ENCODE measurements around the gene PLPPR5. TPM values are rescaled to one million over a fixed set of nuclear protein-coding genes. Genes with fewer than 3 reads are reported as not detected.
"Not testable (repeated sequence)": the region's sequence is repeated elsewhere in the genome, so short reads cannot be mapped to it uniquely, and the experiment has no call there.

The PLPPR5 gene
- total RNA-seq, 1 experiment from 2014 or later, result not detected

GRCh38 chr1:98881901-98882300 is 122.8 kb downstream of the PLPPR5 start:
- H3K36me3 ChIP-seq (ENCODE audit: control insufficient read depth in 1 of 2, insufficient read depth in 2 of 2, low read length in 2 of 2), result no peaks in the 10 kb centered on the region
- H3K9me3 ChIP-seq (ENCODE audit: control insufficient read depth in 1 of 2, insufficient read depth in 1 of 2, low read depth in 1 of 2, low read length in 2 of 2), result no peaks in the 10 kb centered on the region
- ATAC-seq, result no peak
- no peak overlapping the region for H3K9ac ChIP-seq (ENCODE audit: low read length)
- DNase-seq (ENCODE audit: low read depth, low spot score), result no peak
- TF ChIP-seq CBX3 (IDR thresholded peaks at IDR 0.05; ENCODE audit: low read depth), result no peak
- TF ChIP-seq TCF7L2 (IDR thresholded peaks at IDR 0.05; ENCODE audit: borderline replicate concordance, extremely low read depth, insufficient read depth, insufficient read length), result no peak
- H3K9me2 ChIP-seq (ENCODE audit: insufficient read depth), result no peaks in the 10 kb centered on the region
- CTCF ChIA-PET, result no interaction called here
- H3K27me3 ChIP-seq (ENCODE audit: insufficient read depth, low read length), result no peaks in the 10 kb centered on the region
- no peak overlapping the region for H3K27ac ChIP-seq (ENCODE audit: low read depth, low read length)
- H3K4me2 ChIP-seq (ENCODE audit: low read length), result no peak overlapping the region
- H3K79me2 ChIP-seq (ENCODE audit: insufficient read depth, low read length), result no peaks in the 10 kb centered on the region
- RAD21 ChIA-PET (ENCODE audit: low non-redundant PET in 1 of 2, low total read pairs in 2 of 2, uncharacterized antibody in 2 of 2, unreplicated experiment in 2 of 2), result no interaction called here
- intact Hi-C loops (cut with micrococcal nuclease), result no loop called here
- H4K20me1 ChIP-seq (ENCODE audit: insufficient read depth), result no peaks in the 10 kb centered on the region
- H2AFZ ChIP-seq (ENCODE audit: low read depth, low read length, poor library complexity, severe bottlenecking), result no peak overlapping the region
- no peak overlapping the region for H3K4me3 ChIP-seq (replicated peaks in 1 of 2; ENCODE audit: low read depth in 1 of 2, low read length in 2 of 2)
- BruUV-seq (replicated peaks), result no TSS peak
- H3K4me1 ChIP-seq (ENCODE audit: control insufficient read depth in 1 of 2, insufficient read depth in 2 of 2, low read length in 2 of 2), result no peaks in the 10 kb centered on the region
- POLR2A ChIA-PET, result no interaction called here

GRCh38 chr1:98881234-98881633 is 123.4 kb downstream of the PLPPR5 start:
- H3K27me3 ChIP-seq (ENCODE audit: insufficient read depth, low read length); H2AFZ ChIP-seq (ENCODE audit: low read depth, low read length, poor library complexity, severe bottlenecking); H3K79me2 ChIP-seq (ENCODE audit: insufficient read depth, low read length); H3K9me3 ChIP-seq (ENCODE audit: control insufficient read depth in 1 of 2, insufficient read depth in 1 of 2, low read depth in 1 of 2, low read length in 2 of 2); ATAC-seq; H3K9ac ChIP-seq (ENCODE audit: low read length); H4K20me1 ChIP-seq (ENCODE audit: insufficient read depth); H3K4me2 ChIP-seq (ENCODE audit: low read length); RAD21 ChIA-PET (ENCODE audit: low non-redundant PET in 1 of 2, low total read pairs in 2 of 2, uncharacterized antibody in 2 of 2, unreplicated experiment in 2 of 2); H3K4me1 ChIP-seq (ENCODE audit: control insufficient read depth in 1 of 2, insufficient read depth in 2 of 2, low read length in 2 of 2); intact Hi-C loops (cut with micrococcal nuclease); H3K27ac ChIP-seq (ENCODE audit: low read depth, low read length); H3K4me3 ChIP-seq (replicated peaks in 1 of 2; ENCODE audit: low read depth in 1 of 2, low read length in 2 of 2); DNase-seq (ENCODE audit: low read depth, low spot score); H3K36me3 ChIP-seq (ENCODE audit: control insufficient read depth in 1 of 2, insufficient read depth in 2 of 2, low read length in 2 of 2); BruUV-seq (replicated peaks); H3K9me2 ChIP-seq (ENCODE audit: insufficient read depth); CTCF ChIA-PET; POLR2A ChIA-PET: not testable (repeated sequence)

GRCh38 chr1:98874828-98875227 is 129.8 kb downstream of the PLPPR5 start:
- Histone ChIP-seq H3K9ac (ENCODE audit: low read length) (no peak overlapping the region), H3K4me1 (ENCODE audit: control insufficient read depth in 1 of 2, insufficient read depth in 2 of 2, low read length in 2 of 2) (no peaks in the 10 kb centered on the region), H3K9me2 (ENCODE audit: insufficient read depth) (no peaks in the 10 kb centered on the region; the same call in 1 of the 2 replicates), H3K4me3 (replicated peaks in 1 of 2; ENCODE audit: low read depth in 1 of 2, low read length in 2 of 2) (no peak overlapping the region), H2AFZ (ENCODE audit: low read depth, low read length, poor library complexity, severe bottlenecking) (no peak overlapping the region), H3K27me3 (ENCODE audit: insufficient read depth, low read length) (no peaks in the 10 kb centered on the region), H3K36me3 (ENCODE audit: control insufficient read depth in 1 of 2, insufficient read depth in 2 of 2, low read length in 2 of 2) (no peaks in the 10 kb centered on the region), H3K79me2 (ENCODE audit: insufficient read depth, low read length) (no peaks in the 10 kb centered on the region), H3K4me2 (ENCODE audit: low read length) (no peak overlapping the region), H3K9me3 (ENCODE audit: control insufficient read depth in 1 of 2, insufficient read depth in 1 of 2, low read depth in 1 of 2, low read length in 2 of 2) (no peaks in the 10 kb centered on the region), H4K20me1 (ENCODE audit: insufficient read depth) (no peaks in the 10 kb centered on the region), H3K27ac (ENCODE audit: low read depth, low read length) (no peak overlapping the region)
- BruUV-seq (replicated peaks), result no TSS peak
- CTCF ChIA-PET, result no interaction called here
- DNase-seq (ENCODE audit: low read depth, low spot score) (no peak), ATAC-seq (no peak)
- intact Hi-C loops (cut with micrococcal nuclease), result no loop called here
- POLR2A ChIA-PET, result no interaction called here
- RAD21 ChIA-PET (ENCODE audit: low non-redundant PET in 1 of 2, low total read pairs in 2 of 2, uncharacterized antibody in 2 of 2, unreplicated experiment in 2 of 2), result no interaction called here
- TF ChIP-seq RAD21 (IDR thresholded peaks at IDR 0.05; ENCODE audit: low read depth), result no peak
- no peak for TF ChIP-seq TCF7L2 (IDR thresholded peaks at IDR 0.05; ENCODE audit: borderline replicate concordance, extremely low read depth, insufficient read depth, insufficient read length)
- TF ChIP-seq ELF1 (IDR thresholded peaks at IDR 0.05; ENCODE audit: borderline replicate concordance, low read depth), result no peak
- TF ChIP-seq ATF3 (IDR thresholded peaks at IDR 0.05), result no peak
- TF ChIP-seq EGR1 (IDR thresholded peaks at IDR 0.05; ENCODE audit: low read depth), result no peak
- no peak for TF ChIP-seq EZH2phosphoT487 (IDR thresholded peaks at IDR 0.05; ENCODE audit: borderline replicate concordance)
- TF ChIP-seq ZFX (IDR thresholded peaks at IDR 0.05), result no peak
- no peak for TF ChIP-seq SRF (IDR thresholded peaks at IDR 0.05; ENCODE audit: low read depth)
- TF ChIP-seq JUND (IDR thresholded peaks at IDR 0.05), result no peak
- no peak for TF ChIP-seq CTCF (IDR thresholded peaks at IDR 0.05 in 2 of 3, conservative IDR thresholded peaks at IDR 0.05 in 1 of 3; ENCODE audit: borderline replicate concordance in 1 of 3, insufficient read depth in 1 of 3, low read depth in 2 of 3, low read length in 2 of 3)
- TF ChIP-seq EZH2 (IDR thresholded peaks at IDR 0.05), result no peak
- no peak for TF ChIP-seq MAX (IDR thresholded peaks at IDR 0.05)
- TF ChIP-seq POLR2A (IDR thresholded peaks at IDR 0.05; ENCODE audit: borderline replicate concordance, extremely low read depth, insufficient read depth, insufficient read length), result no peak
